Omental fat pad (tissue), 4 donors: ENCODE results near the gene PTPRCAP. TPM values are rescaled to one million over a fixed set of nuclear protein-coding genes. Genes with fewer than 3 reads are reported as not detected.
A peak's percentile ranks its signal among the peaks of the same experiment; 100 is the strongest.

Experiments used
- ATAC-seq: fragments of 150-250 bp; one replicate; pipeline ENCODE4 v1.9.1; 2016; ENCODE audit warnings: mild to moderate bottlenecking, moderate library complexity; ENCODE audit not compliant: low FRiP score
- DNase-seq: peaks from one replicate; pipeline ENCODE4 v3.0.0-alpha.2; 2019; ENCODE audit warnings: low spot score
- total RNA-seq, 4 donors: library from RNA; depleted of rRNA; stranded (reverse); fragments of >200 nt; gene quantifications; one replicate each; pipeline ENCODE4 v1.1.0, GENCODE V29; 2016
- TF ChIP-seq, protein P1 (sequence below), 3 donors: fragments of 450-650 bp; IDR thresholded peaks; one replicate each; pipeline ENCODE4 v1.5.1; 2016 to 2017; ENCODE audit warnings: antibody characterized with exemption in 3 of 3, mild to moderate bottlenecking in 3 of 3, moderate library complexity in 2 of 3

Gene PTPRCAP
- total RNA-seq, 4 donors from 2014 or later: 5.5 to 6.7 (median 6.3) TPM

DNA sequence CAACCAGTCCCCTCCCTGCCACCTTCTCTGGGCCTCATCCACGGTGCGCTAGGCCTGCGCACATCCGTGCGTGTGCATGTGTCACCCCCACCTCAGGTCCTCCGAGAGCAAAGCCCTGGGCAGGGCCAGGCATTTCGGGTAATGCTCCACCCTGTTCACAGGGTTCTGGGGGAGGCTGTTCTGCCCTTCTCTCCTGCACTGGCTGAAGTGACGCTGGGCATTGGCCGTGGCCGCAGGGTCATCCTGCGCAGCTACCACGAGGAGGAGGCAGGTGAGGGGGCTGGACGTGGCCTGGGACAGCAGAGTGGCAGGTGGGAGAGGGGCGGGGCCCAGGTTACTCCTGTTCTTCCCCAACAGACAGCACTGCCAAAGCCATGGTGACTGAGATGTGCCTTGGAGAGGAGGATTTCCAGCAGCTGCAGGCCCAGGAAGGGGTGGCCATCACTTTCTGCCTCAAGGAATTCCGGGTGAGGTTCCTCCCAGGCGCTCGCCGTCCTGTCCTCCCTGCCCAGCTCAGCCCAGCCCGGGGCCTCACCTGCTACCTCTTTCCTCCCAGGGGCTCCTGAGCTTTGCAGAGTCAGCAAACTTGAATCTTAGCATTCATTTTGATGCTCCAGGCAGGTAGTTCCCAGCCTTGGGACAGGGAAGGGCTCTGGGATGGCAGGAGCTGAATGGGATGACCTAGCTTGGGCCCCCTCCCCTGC, 41.8 kb downstream of the PTPRCAP start:
- TF ChIP-seq, protein P1, sequence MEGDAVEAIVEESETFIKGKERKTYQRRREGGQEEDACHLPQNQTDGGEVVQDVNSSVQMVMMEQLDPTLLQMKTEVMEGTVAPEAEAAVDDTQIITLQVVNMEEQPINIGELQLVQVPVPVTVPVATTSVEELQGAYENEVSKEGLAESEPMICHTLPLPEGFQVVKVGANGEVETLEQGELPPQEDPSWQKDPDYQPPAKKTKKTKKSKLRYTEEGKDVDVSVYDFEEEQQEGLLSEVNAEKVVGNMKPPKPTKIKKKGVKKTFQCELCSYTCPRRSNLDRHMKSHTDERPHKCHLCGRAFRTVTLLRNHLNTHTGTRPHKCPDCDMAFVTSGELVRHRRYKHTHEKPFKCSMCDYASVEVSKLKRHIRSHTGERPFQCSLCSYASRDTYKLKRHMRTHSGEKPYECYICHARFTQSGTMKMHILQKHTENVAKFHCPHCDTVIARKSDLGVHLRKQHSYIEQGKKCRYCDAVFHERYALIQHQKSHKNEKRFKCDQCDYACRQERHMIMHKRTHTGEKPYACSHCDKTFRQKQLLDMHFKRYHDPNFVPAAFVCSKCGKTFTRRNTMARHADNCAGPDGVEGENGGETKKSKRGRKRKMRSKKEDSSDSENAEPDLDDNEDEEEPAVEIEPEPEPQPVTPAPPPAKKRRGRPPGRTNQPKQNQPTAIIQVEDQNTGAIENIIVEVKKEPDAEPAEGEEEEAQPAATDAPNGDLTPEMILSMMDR (IDR thresholded peaks at IDR 0.05): no peak
- DNase-seq: no peak

DNA sequence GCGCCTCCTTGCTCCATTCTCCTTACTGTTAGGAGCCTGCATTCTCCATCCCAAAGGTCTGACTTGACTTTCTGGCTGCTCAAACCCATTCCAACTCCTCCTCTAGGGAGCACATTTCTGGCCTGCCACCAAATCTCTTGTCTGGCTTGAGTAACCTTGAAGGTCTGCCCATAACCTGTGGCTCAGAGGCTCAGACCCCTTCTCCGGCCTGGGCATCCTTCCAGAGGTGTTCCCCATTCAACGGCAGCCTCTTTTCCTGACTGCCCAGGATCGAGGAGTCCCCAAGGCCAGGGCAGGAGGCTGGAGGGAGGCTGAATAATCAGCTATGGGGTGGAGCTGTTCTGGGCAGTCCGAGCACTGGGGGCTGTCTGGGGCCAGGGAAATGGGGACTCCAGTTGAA, 43.5 kb downstream of the PTPRCAP start:
- DNase-seq (no peak), ATAC-seq (no peak)
- TF ChIP-seq, protein P1 (IDR thresholded peaks at IDR 0.05): no peak

More for the DNA sequence above, 41.8 kb downstream of the PTPRCAP start:
- no peak for ATAC-seq

DNA sequence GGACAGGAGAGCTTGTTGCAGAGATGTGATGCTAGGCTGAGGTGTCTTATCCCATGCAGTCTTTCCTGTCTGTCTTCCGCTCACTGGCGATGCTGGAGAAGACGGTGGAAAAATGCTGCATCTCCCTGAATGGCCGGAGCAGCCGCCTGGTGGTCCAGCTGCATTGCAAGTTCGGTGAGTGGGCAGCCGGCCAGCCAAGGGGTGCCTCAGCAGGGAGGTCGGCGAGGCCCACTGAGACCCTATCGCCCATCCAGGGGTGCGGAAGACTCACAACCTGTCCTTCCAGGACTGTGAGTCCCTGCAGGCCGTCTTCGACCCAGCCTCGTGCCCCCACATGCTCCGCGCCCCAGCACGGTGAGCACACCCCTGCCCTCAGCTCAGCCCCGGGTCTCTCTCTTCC, 44.0 kb downstream of the PTPRCAP start:
- ATAC-seq (no peak), DNase-seq (no peak)
- TF ChIP-seq, protein P1 (IDR thresholded peaks at IDR 0.05): no peak

DNA sequence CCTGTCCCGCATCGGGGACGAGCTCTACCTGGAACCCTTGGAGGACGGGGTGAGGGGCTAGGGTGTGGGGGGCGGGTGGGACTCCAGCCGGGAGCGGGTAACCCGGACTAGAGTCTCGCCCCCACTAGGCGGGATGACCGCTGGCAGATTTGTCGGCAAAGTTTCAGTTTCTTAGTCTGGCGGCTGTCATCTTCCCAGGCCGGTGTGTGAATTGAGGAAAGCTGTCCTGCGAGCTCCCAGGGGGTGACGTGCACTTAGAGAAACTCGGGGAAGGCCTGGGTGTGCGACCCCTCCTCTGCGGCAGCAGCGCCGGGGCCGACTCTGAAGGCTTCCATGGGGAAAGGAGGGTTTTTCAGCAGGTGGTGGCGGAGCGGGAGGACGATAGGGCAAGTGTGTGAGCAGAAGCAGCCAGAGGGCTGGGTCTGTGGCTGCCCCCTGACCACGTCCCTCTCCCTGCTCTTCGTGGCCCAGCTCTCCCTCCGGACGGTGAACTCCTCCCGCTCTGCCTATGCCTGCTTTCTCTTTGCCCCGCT, 45.2 kb downstream of the PTPRCAP start:
- DNase-seq: no peak
- ATAC-seq: peak; percentile 4

DNA sequence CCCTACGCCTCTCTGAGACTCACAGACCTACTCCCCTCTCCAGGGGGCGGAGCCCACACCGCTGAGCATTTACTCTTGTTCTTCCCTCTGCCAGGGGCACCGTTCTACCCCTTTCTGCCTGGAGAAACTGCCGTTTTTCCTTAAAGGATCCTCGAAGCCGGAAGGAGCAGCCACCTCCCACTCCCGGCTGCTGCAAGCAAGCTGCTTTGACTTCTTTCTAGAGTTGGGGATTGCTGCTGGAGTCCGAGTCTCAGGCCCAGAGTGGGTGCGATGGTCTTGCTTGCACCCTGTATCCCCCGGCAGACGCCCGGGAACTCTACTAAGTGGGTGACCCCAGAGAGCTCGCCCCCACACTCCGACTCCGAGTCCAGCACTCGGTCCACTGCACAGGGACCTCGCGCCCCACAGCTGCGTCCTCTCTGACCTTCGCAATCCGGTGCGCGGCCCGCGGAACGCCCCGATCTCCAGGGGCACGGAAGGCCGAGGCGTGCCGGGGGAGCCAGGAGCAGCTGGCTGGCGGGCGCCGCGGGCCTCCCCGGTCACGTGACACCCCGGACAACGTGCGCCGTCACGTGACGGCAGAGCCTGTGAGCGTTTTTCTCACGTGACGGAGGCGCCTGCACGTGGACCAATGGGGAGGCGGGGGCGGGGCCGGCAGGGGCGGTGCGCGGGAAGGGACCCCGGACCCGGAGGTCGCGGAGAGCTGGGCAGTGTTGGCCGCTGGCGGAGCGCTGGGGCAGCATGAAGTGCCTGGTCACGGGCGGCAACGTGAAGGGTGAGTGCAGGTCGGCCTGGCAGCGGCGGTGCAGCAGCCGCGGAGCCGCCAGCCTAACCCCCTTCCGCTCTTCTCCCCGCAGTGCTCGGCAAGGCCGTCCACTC, 45.9 kb downstream of the PTPRCAP start, which contains the start of gene RAD9A:
Gene RAD9A, plus strand, starts transcription at position 683 of the 879 bp plus-strand sequence. Its CDS starts 59 bp downstream, at position 742.
- TF ChIP-seq, protein P1 (IDR thresholded peaks at IDR 0.05): no peak
- DNase-seq (peak; percentile 95), ATAC-seq (peak; percentile 70)

More for the DNA sequence above, 45.2 kb downstream of the PTPRCAP start:
- TF ChIP-seq, protein P1 (IDR thresholded peaks at IDR 0.05): no peak

DNA sequence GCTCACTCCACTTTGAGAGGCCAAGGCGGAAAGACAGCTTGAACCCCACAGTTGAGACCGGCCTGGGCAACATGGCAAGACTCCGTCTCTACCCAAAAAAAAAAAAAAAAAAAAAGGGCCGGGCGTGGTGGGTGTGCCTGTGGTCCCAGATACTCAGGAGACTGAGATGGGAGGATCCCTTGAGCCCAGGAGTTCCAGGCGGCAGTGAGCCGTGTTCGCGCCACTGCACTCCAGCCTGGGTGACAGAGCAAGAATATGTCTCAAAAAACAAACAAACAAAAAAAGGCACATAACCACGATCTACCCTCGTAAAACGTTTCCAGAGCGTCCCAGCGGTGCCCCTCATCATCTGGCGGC, 46.6 kb downstream of the PTPRCAP start:
- DNase-seq (no peak), ATAC-seq (no peak)
- TF ChIP-seq, protein P1 (IDR thresholded peaks at IDR 0.05): no peak
